GM19455 (cell line): ENCODE measurements around the gene TMOD2.

Experiments
- ATAC-seq: cut with Tn5 transposase; IDR thresholded peaks from one replicate; pipeline ENCODE4 v1.9.1; 2021; ENCODE audit not compliant: unreplicated experiment

TMOD2 gene

DNA sequence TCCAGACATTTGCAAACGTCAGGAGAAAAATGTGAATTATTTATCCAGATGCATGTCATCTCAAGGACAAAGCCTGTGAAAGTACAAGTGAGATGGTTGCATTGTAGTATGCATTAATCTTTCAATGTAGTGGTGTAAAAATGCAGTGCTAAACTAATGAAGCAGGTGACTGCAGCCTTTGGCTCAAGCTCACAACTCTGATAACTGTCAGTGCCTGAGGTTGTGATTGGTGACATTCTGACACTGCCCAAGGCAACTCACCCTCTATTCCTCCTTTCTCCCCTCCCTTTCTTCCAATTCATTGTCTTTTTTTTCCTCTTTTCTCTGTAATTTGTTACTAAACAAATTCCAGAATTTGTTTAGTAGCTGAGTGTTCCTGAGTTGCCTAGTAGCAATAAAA is 58.1 kb downstream of the TMOD2 start:
- ATAC-seq: no peak

GRCh38 chr15:51812598-51812997 is 61.2 kb downstream of the TMOD2 start:
- no peak for ATAC-seq

DNA sequence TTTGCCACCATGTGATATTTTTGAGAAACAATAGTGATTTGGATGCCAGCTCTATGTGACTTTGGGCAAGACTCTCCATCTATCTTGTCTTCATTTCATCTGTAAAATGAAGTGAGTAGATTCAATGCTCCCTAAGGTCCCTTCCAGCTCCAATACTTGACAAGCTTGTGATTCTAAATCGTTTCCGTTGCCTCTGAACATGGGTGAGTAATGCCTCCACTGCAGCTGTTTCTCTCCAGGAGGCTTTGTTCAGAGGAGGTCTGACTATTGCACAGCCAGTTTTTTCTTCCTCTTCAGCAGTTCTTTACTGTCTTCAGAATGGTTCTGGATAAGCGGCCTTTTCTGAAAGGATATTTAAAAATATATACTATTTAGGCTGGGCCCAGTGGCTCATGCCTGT is 63.2 kb downstream of the TMOD2 start:
- ATAC-seq: no peak

- no peak for ATAC-seq
Measured at GRCh38 chr15:51816611-51817010, 65.2 kb downstream of the TMOD2 start.

- no peak for ATAC-seq
Measured at GRCh38 chr15:51818150-51818549, 66.8 kb downstream of the TMOD2 start.

GRCh38 chr15:51825698-51826097 is 74.3 kb downstream of the TMOD2 start:
- no peak for ATAC-seq

DNA sequence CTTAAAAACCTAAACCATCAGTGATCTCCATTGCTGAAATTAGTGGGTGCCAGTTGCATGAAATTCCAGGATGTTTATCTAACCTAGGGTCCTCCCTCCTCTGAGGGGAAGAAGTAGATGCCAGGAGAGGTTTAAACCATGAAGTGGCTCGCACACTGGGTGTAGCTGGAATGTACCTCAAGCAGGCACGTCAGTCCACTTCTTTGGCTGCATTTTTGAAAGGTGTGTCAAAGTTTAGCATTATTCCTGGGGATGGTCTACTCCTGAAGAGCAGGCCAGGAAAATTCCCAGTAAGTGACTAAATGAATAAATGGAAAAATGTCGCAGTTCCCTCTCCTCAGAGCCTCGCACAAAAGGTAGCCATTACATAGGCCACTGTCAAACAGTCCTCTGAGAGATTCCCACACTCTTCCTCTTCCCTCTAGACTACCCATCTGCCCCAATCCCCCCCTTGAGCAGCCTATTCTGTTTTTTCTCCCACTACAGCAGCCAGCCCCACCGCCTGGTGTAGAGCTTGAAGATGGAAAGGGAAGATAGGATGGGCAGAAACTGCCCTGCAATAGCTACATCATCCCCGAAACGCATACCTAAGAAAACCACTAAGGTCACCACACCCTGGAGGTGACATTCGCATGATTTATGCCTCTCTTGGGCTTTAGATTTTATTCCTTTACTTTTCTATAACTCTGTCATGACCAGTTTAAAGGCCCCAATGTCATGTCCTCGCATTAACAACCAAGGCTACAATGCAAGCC is 77.4 kb downstream of the TMOD2 start:
- no peak for ATAC-seq

DNA sequence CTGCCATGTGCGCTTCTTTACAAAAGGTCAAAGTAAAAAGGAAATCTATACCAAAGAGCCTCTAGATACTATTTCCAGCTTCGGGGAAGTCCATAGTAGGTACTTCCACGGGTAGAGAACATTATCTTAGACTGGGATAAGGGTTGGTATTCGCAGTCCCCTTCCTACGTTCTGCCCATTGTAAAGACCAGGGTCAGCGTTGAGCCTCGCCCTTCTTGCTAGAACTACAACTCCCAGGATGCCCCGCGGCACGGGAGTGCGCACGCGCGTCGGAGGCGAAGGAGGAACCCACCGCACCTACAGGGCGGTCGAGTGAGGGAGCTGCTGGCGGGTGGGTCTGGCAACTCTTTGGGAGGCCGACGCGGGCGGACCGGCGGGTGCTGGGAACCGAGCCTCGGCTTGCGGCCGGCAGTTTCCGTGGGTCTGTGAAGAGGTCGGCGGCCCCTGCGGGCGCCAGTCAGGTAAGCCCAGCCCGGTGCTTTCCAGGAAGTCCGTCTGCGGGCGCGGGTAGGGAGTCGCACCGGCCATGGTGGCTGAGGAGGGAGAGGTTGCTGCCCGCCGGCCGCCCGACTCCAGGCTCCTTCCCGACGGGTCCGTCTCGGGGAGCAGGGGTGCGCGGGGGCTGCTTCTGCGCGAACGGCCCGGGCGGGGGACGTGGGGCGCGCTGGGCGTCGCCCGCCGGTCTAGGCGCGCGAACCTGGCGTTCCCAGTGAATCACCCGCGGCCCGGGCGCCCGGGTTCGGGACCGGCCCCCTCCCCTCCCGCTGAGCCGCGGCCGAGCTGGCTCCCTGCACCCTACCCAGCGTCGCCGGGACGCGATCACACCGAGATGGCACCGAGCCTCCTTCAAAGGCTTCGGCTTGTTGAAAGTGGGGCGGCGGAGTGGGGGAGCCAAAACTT is 78.2 kb downstream of the TMOD2 start, which contains the start of gene TMOD3:
Gene TMOD3 (plus strand): TSS at position 278 of the 900 bp plus-strand sequence. CDS start 33,232 bp downstream, outside the sequence.
- peak; percentile 88 for ATAC-seq

- no peak for ATAC-seq
Measured at GRCh38 chr15:51830276-51830806, 78.9 kb downstream of the TMOD2 start.

DNA sequence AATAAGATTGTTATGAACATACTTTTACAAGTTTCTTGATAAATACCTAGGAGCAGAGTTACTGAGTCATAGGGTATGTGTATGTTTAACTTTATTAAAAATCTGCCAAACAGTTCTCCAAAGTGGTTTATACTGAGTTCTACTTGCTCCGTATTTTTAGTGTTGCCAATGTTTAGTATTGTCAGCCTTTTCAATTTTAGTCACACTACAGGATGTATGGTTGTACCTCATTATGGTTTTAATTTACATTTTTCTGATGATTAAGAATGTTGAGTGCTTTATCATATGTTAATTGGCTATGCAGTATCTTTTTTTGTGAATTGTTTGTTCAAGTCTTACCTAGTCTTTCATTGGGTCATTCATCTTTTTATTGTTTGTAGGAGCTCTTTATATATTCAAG is 82.4 kb downstream of the TMOD2 start:
- ATAC-seq: no peak

- ATAC-seq: no peak
Measured at GRCh38 chr15:51837792-51838251, 86.4 kb downstream of the TMOD2 start.

GRCh38 chr15:51838270-51838669 is 86.9 kb downstream of the TMOD2 start:
- ATAC-seq: no peak

DNA sequence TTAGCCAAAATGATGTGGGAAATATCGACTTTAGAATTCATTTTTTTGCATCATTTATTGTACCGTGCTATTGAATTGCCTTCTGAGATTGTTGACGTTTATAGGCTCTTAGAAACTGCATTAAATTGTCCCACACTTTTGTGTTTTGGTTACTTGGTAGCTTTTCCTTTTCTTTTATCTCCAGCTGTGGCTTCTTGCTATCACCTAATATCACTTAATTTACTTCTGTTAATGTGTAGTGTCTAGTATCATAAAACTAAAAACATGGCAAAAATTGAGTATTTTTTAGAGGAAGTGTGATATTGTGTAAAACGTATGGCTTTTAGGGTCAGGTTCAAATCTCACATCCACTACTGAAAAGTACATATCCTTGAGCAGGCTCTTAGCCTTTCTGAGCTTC is 89.3 kb downstream of the TMOD2 start:
- ATAC-seq: no peak

DNA sequence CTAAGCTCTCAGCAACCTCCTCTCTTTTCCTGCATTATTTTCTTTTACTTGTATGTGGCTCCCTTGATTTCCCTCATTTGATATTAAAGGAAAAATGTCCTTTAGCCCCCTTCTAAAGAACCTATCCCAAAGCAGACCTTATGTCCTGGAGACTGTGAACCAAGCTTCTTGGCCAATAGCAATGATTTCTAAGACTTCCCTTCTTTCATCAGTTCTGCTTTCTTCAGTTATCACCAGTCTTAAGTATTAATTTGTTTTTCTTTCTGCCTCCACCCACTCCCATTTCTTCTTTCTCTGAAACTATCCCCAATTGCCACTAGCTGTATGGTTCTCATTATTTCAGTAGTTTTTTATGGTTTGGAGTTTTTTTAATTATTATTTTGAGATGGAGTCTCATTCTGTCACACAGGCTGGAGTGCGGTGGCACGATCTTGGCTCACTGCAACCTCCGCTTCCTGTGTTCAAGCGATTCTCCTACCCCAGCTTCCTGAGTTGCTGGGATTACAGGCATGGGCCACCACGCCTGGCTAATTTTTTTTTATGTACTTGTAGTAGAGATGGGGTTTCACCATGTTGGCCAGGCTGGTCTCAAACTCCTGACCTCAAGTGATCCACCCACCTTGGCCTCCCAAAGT is 90.1 kb downstream of the TMOD2 start:
- no peak for ATAC-seq

GRCh38 chr15:51842265-51842664 is 90.9 kb downstream of the TMOD2 start:
- no peak for ATAC-seq

DNA sequence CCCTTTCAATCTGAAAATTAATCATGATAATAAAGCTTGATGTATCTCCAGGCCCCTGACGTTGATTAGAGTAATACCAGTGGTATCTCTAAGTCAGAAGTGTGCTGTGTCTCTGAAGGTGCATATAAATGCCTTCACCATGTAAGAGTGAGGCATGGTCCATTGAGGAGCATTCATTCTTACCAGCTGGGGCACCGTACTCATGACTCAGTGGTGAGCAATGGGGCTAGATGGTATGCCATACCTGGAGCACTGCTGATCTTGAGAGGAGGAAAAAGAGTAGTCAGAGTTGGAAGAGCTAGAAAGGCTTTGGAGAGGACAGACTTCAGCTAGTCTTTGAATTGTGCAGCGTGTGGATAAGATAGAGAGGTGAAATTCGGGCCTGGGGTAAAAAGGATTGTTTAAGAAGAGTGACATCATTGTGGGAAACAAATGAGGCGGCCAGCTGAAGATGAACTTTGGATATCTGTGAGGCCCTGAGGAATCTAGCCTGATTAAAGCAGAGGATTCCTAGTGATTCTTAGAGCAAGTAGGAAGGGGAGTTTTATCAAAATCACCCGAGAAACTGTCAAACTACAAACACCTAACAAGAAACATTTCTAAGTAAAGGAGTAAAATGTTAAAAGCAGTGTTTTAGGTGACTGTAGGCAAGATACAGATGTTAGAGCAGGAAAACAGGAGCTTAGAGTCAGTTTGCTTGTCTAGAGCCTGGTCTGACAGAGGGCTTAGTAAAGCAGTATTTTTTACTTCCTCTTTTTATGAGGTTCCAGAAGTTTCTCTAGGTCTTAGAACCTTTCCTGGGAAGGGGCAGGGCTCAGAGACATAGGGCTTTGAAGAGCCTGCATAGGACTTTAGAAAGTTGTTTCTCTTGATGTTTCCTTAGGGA is 91.7 kb downstream of the TMOD2 start:
- ATAC-seq: no peak

GRCh38 chr15:51844747-51845426 is 93.5 kb downstream of the TMOD2 start:
- no peak for ATAC-seq

- ATAC-seq: no peak
Measured at GRCh38 chr15:51846066-51846462, 94.7 kb downstream of the TMOD2 start.

DNA sequence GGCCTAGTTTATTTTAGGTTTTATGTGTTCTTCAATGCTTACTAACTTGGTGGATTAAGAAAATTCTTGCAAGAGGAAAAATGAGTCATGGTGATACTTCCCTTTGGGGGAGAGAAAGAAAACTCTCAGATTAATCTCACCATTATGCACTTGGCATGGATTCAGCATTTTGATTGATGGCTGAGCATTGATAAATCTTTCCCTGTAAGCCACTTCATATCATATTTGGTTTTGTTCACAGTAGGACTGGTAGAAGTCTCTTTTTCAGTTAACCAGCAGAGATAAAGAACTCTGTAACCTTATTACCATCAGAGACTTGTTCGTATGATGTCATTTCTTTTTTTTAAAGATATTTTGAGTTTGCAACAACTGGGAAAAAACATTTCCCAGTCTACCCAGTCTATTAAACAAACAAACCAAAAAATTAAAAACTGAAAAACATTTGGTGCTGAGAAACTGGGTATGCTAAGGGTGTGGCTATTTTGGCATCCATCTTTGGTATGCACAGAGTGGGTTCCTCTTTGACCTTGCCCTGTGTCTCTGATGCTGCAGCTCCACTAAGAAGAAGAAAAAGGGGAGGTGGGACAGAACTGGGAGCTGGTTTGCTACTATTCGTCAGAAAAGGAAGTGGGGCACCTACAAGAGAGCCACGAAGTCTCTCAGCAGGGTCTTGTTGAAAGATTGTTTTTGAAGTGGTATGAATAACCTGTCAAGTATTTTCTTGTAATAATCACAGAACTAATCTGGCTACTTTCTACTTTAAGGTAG is 95.2 kb downstream of the TMOD2 start:
- ATAC-seq: no peak
